H1 (cell line): ENCODE results near the gene RUNX1. TPM values are rescaled to one million over a fixed set of nuclear protein-coding genes. Genes with fewer than 3 reads are reported as not detected.

Experiments used
- CTCF ChIA-PET: fragments of 300-600 bp; sonication (Branson Sonifier 250); formaldehyde crosslinking; loops from one replicate; lab custom pipeline; 2021; ENCODE audit not compliant: partially characterized antibody; lab: Charles Lee
- POLR2A ChIA-PET: fragments of 300-600 bp; sonication (Branson Sonifier 250); formaldehyde crosslinking; loops from one replicate; lab custom pipeline; 2021; ENCODE audit warnings: inconsistent platforms; ENCODE audit not compliant: partially characterized antibody; lab: Charles Lee
- DNase-seq, 2 experiments: peaks; one replicate each; pipeline versions ENCODE4 v3.0.0 to v3.0.0-alpha.2; 2010 to 2022; ENCODE audit warnings: low spot score in 2 of 2, low read depth in 1 of 2, mixed read lengths in 1 of 2
- FAIRE-seq: peaks from 2 replicates; lab custom pipeline; 2011; peaks lifted over from hg19 to GRCh38; lab: Jason Lieb, UNC
- H2AFZ ChIP-seq: 2 replicates; pipeline ENCODE4 v1.8.1; 2012; ENCODE audit warnings: low read length, inconsistent platforms
- H2AK5ac ChIP-seq: 2 replicates; pipeline ENCODE4 v1.6.1; 2013; ENCODE audit warnings: low read depth, low read length
- H2BK120ac ChIP-seq: replicated peaks from 2 replicates; pipeline ENCODE3; 2013; ENCODE audit warnings: low read depth, low read length, inconsistent platforms
- H2BK12ac ChIP-seq: 2 replicates; pipeline ENCODE4 v1.6.1; 2013; ENCODE audit warnings: low read depth, low read length
- H2BK15ac ChIP-seq: 2 replicates; pipeline ENCODE4 v1.6.1; 2013; ENCODE audit warnings: low read length
- H2BK20ac ChIP-seq: 2 replicates; pipeline ENCODE4 v1.6.1; 2013; ENCODE audit warnings: low read length
- H2BK5ac ChIP-seq: 2 replicates; pipeline ENCODE4 v1.6.1; 2013; ENCODE audit warnings: low read depth, low read length
- H3K14ac ChIP-seq: 2 replicates; pipeline ENCODE4 v1.6.1; 2013; ENCODE audit warnings: inconsistent platforms; ENCODE audit not compliant: insufficient read length
- H3K18ac ChIP-seq: 2 replicates; pipeline ENCODE4 v1.6.1; 2013; ENCODE audit warnings: low read length; ENCODE audit errors: extremely low read depth
- H3K23ac ChIP-seq: 2 replicates; pipeline ENCODE4 v1.6.1; 2013; ENCODE audit warnings: inconsistent platforms; ENCODE audit not compliant: insufficient read length
- H3K23me2 ChIP-seq: 2 replicates; pipeline ENCODE4 v1.6.1; 2013; ENCODE audit warnings: low read depth, low read length
- H3K27ac ChIP-seq: 2 replicates; pipeline ENCODE4 v1.6.1; 2011; ENCODE audit warnings: low read depth, low read length, inconsistent platforms
- H3K27me3 ChIP-seq, 4 experiments: replicated peaks in 1 of 4; 1 replicate in 1 of 4; 2 replicates in 3 of 4; pipeline versions ENCODE4 v1.6.1 to v1.8.1; 2011 to 2013; ENCODE audit warnings: low read length in 3 of 4, mild to moderate bottlenecking in 3 of 4, inconsistent platforms in 2 of 4, mixed read lengths in 2 of 4, moderate library complexity in 1 of 4; ENCODE audit not compliant: control insufficient read depth in 3 of 4, insufficient read depth in 3 of 4; ENCODE audit errors: extremely low read depth in 1 of 4
- H3K36me3 ChIP-seq, 4 experiments: 2 replicates each; pipeline versions ENCODE4 v1.6.1 to v1.8.1; 2011 to 2013; ENCODE audit warnings: mild to moderate bottlenecking in 4 of 4, low read length in 3 of 4, moderate library complexity in 2 of 4, control low read depth in 1 of 4, inconsistent platforms in 1 of 4; ENCODE audit not compliant: insufficient read depth in 4 of 4, control insufficient read depth in 2 of 4
- H3K4ac ChIP-seq: replicated peaks from 2 replicates; pipeline ENCODE3; 2013; ENCODE audit warnings: low read length, low read depth, mixed read lengths, inconsistent platforms; ENCODE audit not compliant: insufficient read length
- H3K4me1 ChIP-seq, 4 experiments: replicated peaks in 1 of 4; 1 replicate in 1 of 4; 2 replicates in 3 of 4; pipeline versions ENCODE4 v1.6.1 to v1.8.1; 2011 to 2013; ENCODE audit warnings: low read length in 3 of 4, inconsistent platforms in 2 of 4, mixed read lengths in 1 of 4; ENCODE audit not compliant: insufficient read depth in 4 of 4, control insufficient read depth in 3 of 4
- H3K4me2 ChIP-seq, 2 experiments: 2 replicates each; pipeline versions ENCODE4 v1.6.1 to v1.8.1; 2011 to 2013; ENCODE audit warnings: low read depth in 2 of 2, low read length in 2 of 2, control low read depth in 1 of 2, inconsistent platforms in 1 of 2, mild to moderate bottlenecking in 1 of 2; ENCODE audit not compliant: insufficient read depth in 1 of 2
- H3K4me3 ChIP-seq, 4 experiments: fragments of 200-600, 300-600 bp in 1 of 4; sonication (generic), shearing (Covaris generic), sonication (Bioruptor Twin) in 1 of 4; 2 replicates each; pipeline versions ENCODE4 v1.5.1 to v1.8.1; 2011 to 2016; ENCODE audit warnings: low read length in 4 of 4, low read depth in 3 of 4, control low read depth in 2 of 4, inconsistent platforms in 2 of 4, mild to moderate bottlenecking in 2 of 4, mixed read lengths in 1 of 4, moderate library complexity in 1 of 4; ENCODE audit not compliant: insufficient read depth in 2 of 4; ENCODE audit errors: extremely low read depth in 1 of 4
- H3K56ac ChIP-seq: replicated peaks from 2 replicates; pipeline ENCODE3; 2013; ENCODE audit warnings: low read depth, mild to moderate bottlenecking, mixed read lengths, low read length, inconsistent platforms; ENCODE audit not compliant: insufficient read length
- H3K79me1 ChIP-seq: 2 replicates; pipeline ENCODE4 v1.6.1; 2013; ENCODE audit warnings: low read depth, low read length, control low read depth
- H3K79me2 ChIP-seq, 2 experiments: 2 replicates each; pipeline versions ENCODE4 v1.6.1 to v1.8.1; 2012 to 2013; ENCODE audit warnings: low read length in 2 of 2, mild to moderate bottlenecking in 2 of 2, inconsistent platforms in 1 of 2; ENCODE audit not compliant: insufficient read depth in 2 of 2, control insufficient read depth in 1 of 2
- H3K9ac ChIP-seq, 4 experiments: replicated peaks in 1 of 4; 1 replicate in 1 of 4; 2 replicates in 3 of 4; pipeline versions ENCODE4 v1.6.1 to v1.8.1; 2011 to 2013; ENCODE audit warnings: low read depth in 3 of 4, low read length in 3 of 4, control low read depth in 2 of 4, mild to moderate bottlenecking in 2 of 4, moderate library complexity in 2 of 4, inconsistent platforms in 1 of 4; ENCODE audit errors: extremely low read depth in 1 of 4
- H3K9me3 ChIP-seq, 2 experiments: 2 replicates each; pipeline versions ENCODE4 v1.6.1 to v1.8.1; 2012 to 2013; ENCODE audit warnings: mild to moderate bottlenecking in 2 of 2, moderate library complexity in 2 of 2, control low read depth in 1 of 2, inconsistent platforms in 1 of 2, low read depth in 1 of 2, low read length in 1 of 2, mixed read lengths in 1 of 2; ENCODE audit not compliant: insufficient read depth in 2 of 2
- H4K20me1 ChIP-seq, 2 experiments: replicated peaks in 1 of 2; 2 replicates each; pipeline versions ENCODE3 to v1.8.1; 2011 to 2013; ENCODE audit warnings: inconsistent platforms in 2 of 2, low read length in 2 of 2, mild to moderate bottlenecking in 1 of 2; ENCODE audit not compliant: insufficient read depth in 2 of 2, control insufficient read depth in 1 of 2
- H4K5ac ChIP-seq: 2 replicates; pipeline ENCODE4 v1.6.1; 2013; ENCODE audit warnings: low read length, low read depth, mixed read lengths, inconsistent platforms; ENCODE audit not compliant: insufficient read length
- H4K8ac ChIP-seq: 2 replicates; pipeline ENCODE4 v1.8.0; 2013; ENCODE audit warnings: mild to moderate bottlenecking, moderate library complexity, low read length, inconsistent platforms; ENCODE audit not compliant: insufficient read depth; ENCODE audit errors: extremely low read depth
- H4K91ac ChIP-seq: replicated peaks from 2 replicates; pipeline ENCODE3; 2013; ENCODE audit warnings: low read length, mixed read lengths, inconsistent platforms; ENCODE audit not compliant: insufficient read length
- EGR1 ChIP-seq: IDR thresholded peaks from 2 replicates; pipeline ENCODE4 v1.6.1; 2011; ENCODE audit warnings: low read depth, low read length, borderline replicate concordance
- HDAC2 ChIP-seq, 2 experiments: fragments of 300-600 bp in 1 of 2; sonication (generic) in 1 of 2; IDR thresholded peaks; 2 replicates each; pipeline ENCODE4 v1.6.1; 2011 to 2012; ENCODE audit warnings: low read depth in 2 of 2, low read length in 2 of 2, mild to moderate bottlenecking in 2 of 2, moderate library complexity in 2 of 2, borderline replicate concordance in 1 of 2, inconsistent platforms in 1 of 2
- YY1 ChIP-seq: IDR thresholded peaks from 2 replicates; pipeline ENCODE4 v1.6.1; 2011; ENCODE audit warnings: low read depth, mild to moderate bottlenecking, low read length
- WGBS, 2 experiments: shearing (Covaris generic) in 1 of 2; methylation state at CpG; one replicate each; pipeline versions ENCODE4 v1.1.6 to v1.1.7; 2013 to 2015; ENCODE audit warnings: low lambda C conversion rate in 2 of 2, mixed read lengths in 2 of 2, inconsistent platforms in 1 of 2, low coverage in 1 of 2, missing lambda C conversion rate in 1 of 2; ENCODE audit not compliant: insufficient replicate concordance in 2 of 2, insufficient coverage in 1 of 2, insufficient read length in 1 of 2; ENCODE audit errors: extremely low coverage in 1 of 2, missing lambda C conversion rate in 1 of 2; 5-methylcytosine and 5-hydroxymethylcytosine counted together
- polyA plus RNA-seq, 7 experiments: library from polyadenylated mRNA; depleted of rRNA in 3 of 7; stranded (reverse) in 5 of 7; unstranded in 2 of 7; fragments of >200 nt in 5 of 7; fragments of 200-250 nt in 2 of 7; gene quantifications; 1 replicate in 5 of 7; 2 replicates in 1 of 7; 4 replicates in 1 of 7; pipeline versions ENCODE4 v1.2.1 to v1.2.3, GENCODE V29; 2011 to 2013; ENCODE audit warnings: missing spikeins in 2 of 7, mixed read lengths in 2 of 7
- total RNA-seq: library from RNA; stranded (reverse); fragmentation: NEBNext Ultra II Directional; extraction: Animal tissue kit (Norgen Biotek cat#: 25700); gene quantifications from 2 replicates; pipeline ENCODE4 v1.2.1, GENCODE V29; 2021

The RUNX1 gene
- total and polyA plus RNA-seq, 2 of the 8 experiments (the other 6 are each of a cell fraction or from before 2014, with no cell fraction given) = 0.20 to 0.60 TPM

- FAIRE-seq (no peak), DNase-seq (no peak)
- Histone ChIP-seq H3K23me2 (peaks cover 2% of the 10 kb centered on the region; the same call in 1 of the 2 replicates), H2BK15ac (no peak overlapping the region), H2AFZ (no peak overlapping the region), H4K91ac (no peak overlapping the region), H3K4ac (no peak overlapping the region), H3K56ac (no peak overlapping the region), H4K5ac (no peak overlapping the region), H3K79me2 (no peaks in the 10 kb centered on the region), H2BK5ac (no peak overlapping the region), H2BK20ac (no peak overlapping the region), H3K18ac (no peak overlapping the region), H3K27ac (no peak overlapping the region), H2BK120ac (no peak overlapping the region), H2BK12ac (no peak overlapping the region), H3K27me3 (no peaks in the 10 kb centered on the region; a peak in 1 of 7 replicates), H3K4me1 (no peaks in the 10 kb centered on the region), H4K20me1 (no peaks in the 10 kb centered on the region), H3K23ac (no peak overlapping the region), H3K9ac (no peak overlapping the region), H3K4me2 (no peak overlapping the region), H4K8ac (no peak overlapping the region), H2AK5ac (no peak overlapping the region), H3K36me3 (no peaks in the 10 kb centered on the region), H3K14ac (no peak overlapping the region), H3K9me3 (no peaks in the 10 kb centered on the region), H3K79me1 (no peaks in the 10 kb centered on the region), H3K4me3 (no peak overlapping the region)
- ChIA-PET POLR2A (no interaction called here), CTCF (interaction anchor here (0.5 to 1.6 kb wide), 5 partner anchors 17 to 1412 kb away, joined by 3 to 4 read pairs (median 3); no protein-coding TSS in a partner anchor)
- WGBS, 2 experiments = 77% methylated on average over 2 of the region's 2 CpGs; no CpG with 5 or more reads in 1 of the 2 experiments
- TF ChIP-seq HDAC2 (IDR thresholded peaks at IDR 0.05; ENCODE audit: borderline replicate concordance in 1 of 2, low read depth in 2 of 2, low read length in 2 of 2) = no peak
- no peak for TF ChIP-seq EGR1
- no peak for TF ChIP-seq YY1
Measured at GRCh38 chr21:34934350-34934749, 114.8 kb downstream of the RUNX1 start.
